CD14-positive monocyte (primary cell): ENCODE data around the gene ADGRF1. TPM values are rescaled to one million over a fixed set of nuclear protein-coding genes. Genes with fewer than 3 reads are reported as not detected.

Source experiments
- DNase-seq, 3 donors: peaks; one replicate each; pipeline ENCODE4 v3.0.0-alpha.2; 2011 to 2022
- H2AFZ ChIP-seq: 2 replicates; pipeline ENCODE4 v1.6.0; 2012; ENCODE audit warnings: mild to moderate bottlenecking, low read depth, low read length, inconsistent platforms; ENCODE audit not compliant: insufficient read depth, poor library complexity, severe bottlenecking
- H3K27ac ChIP-seq, 2 donors: 1 replicate in 1 of 2; 2 replicates in 1 of 2; pipeline ENCODE4 v1.5.1; 2012 to 2013; ENCODE audit warnings: low read length in 2 of 2, control low read depth in 1 of 2, inconsistent platforms in 1 of 2, low read depth in 1 of 2, mild to moderate bottlenecking in 1 of 2
- H3K27me3 ChIP-seq, 2 donors: one replicate each; pipeline versions ENCODE4 v1.6.0 to v1.6.1; 2011 to 2013; ENCODE audit warnings: low read length in 2 of 2; ENCODE audit not compliant: control insufficient read depth in 2 of 2, insufficient read depth in 2 of 2
- H3K36me3 ChIP-seq, 2 donors: replicated peaks in 1 of 2; 1 replicate in 1 of 2; 2 replicates in 1 of 2; pipeline versions ENCODE4 v1.5.1 to v1.6.1; 2012 to 2013; ENCODE audit warnings: low read length in 2 of 2, control low read depth in 1 of 2, inconsistent platforms in 1 of 2, mild to moderate bottlenecking in 1 of 2; ENCODE audit not compliant: insufficient read depth in 2 of 2, control insufficient read depth in 1 of 2
- H3K4me1 ChIP-seq, 2 donors: 1 replicate in 1 of 2; 2 replicates in 1 of 2; pipeline versions ENCODE4 v1.5.1 to v1.6.1; 2012 to 2013; ENCODE audit warnings: low read length in 2 of 2, control low read depth in 1 of 2, inconsistent platforms in 1 of 2, mild to moderate bottlenecking in 1 of 2, moderate library complexity in 1 of 2; ENCODE audit not compliant: insufficient read depth in 2 of 2, control insufficient read depth in 1 of 2
- H3K4me2 ChIP-seq: replicated peaks from 2 replicates; pipeline ENCODE3; 2012; ENCODE audit warnings: low read length, moderate library complexity, mild to moderate bottlenecking; ENCODE audit not compliant: poor library complexity, severe bottlenecking; ENCODE audit errors: extremely low read depth
- H3K4me3 ChIP-seq, 3 experiments: fragments of 200-600 bp in 1 of 3; sonication (generic) in 1 of 3; replicated peaks in 1 of 3; 1 replicate in 2 of 3; 2 replicates in 1 of 3; pipeline ENCODE4 v1.5.1; 2011 to 2013; ENCODE audit warnings: low read length in 3 of 3, mild to moderate bottlenecking in 3 of 3, control low read depth in 2 of 3, low read depth in 2 of 3, inconsistent platforms in 1 of 3, moderate library complexity in 1 of 3
- H3K79me2 ChIP-seq: 2 replicates; pipeline ENCODE4 v1.6.0; 2012; ENCODE audit warnings: mild to moderate bottlenecking, control low read depth, inconsistent platforms, low read length, moderate library complexity; ENCODE audit not compliant: insufficient read depth
- H3K9ac ChIP-seq: 2 replicates; pipeline ENCODE4 v1.6.0; 2017; ENCODE audit warnings: low read length, mild to moderate bottlenecking; ENCODE audit not compliant: insufficient read depth, poor library complexity, severe bottlenecking
- H3K9me3 ChIP-seq, 2 donors: replicated peaks in 1 of 2; 1 replicate in 1 of 2; 2 replicates in 1 of 2; pipeline versions ENCODE4 v1.5.1 to v1.6.1; 2012 to 2013; ENCODE audit warnings: low read length in 2 of 2, control low read depth in 1 of 2; ENCODE audit not compliant: control insufficient read depth in 1 of 2, insufficient read depth in 1 of 2
- H4K20me1 ChIP-seq: 2 replicates; pipeline ENCODE4 v1.6.0; 2012; ENCODE audit warnings: mild to moderate bottlenecking, low read length, control low read depth, moderate library complexity; ENCODE audit not compliant: insufficient read depth
- H3K27ac Mint-ChIP-seq, 7 donors: one replicate each; pipeline ENCODE4 v1.8.0; 2020; ENCODE audit warnings: mild to moderate bottlenecking in 7 of 7, mixed read lengths in 7 of 7, moderate library complexity in 6 of 7, inconsistent platforms in 2 of 7
- H3K27me3 Mint-ChIP-seq, 3 donors: one replicate each; pipeline ENCODE4 v1.8.0; 2021 to 2022; ENCODE audit warnings: low read depth in 3 of 3, mild to moderate bottlenecking in 3 of 3, mixed read lengths in 3 of 3, moderate library complexity in 3 of 3, inconsistent platforms in 1 of 3
- H3K36me3 Mint-ChIP-seq, 2 donors: one replicate each; pipeline ENCODE4 v1.8.0; 2020; ENCODE audit warnings: mixed read lengths in 2 of 2, inconsistent platforms in 1 of 2, mild to moderate bottlenecking in 1 of 2
- H3K4me1 Mint-ChIP-seq: one replicate; pipeline ENCODE4 v1.8.0; 2020; ENCODE audit warnings: mild to moderate bottlenecking, mixed read lengths
- H3K4me3 Mint-ChIP-seq, 2 donors: one replicate each; pipeline ENCODE4 v1.8.0; 2020; ENCODE audit warnings: mild to moderate bottlenecking in 2 of 2, mixed read lengths in 2 of 2, moderate library complexity in 1 of 2
- H3K9me3 Mint-ChIP-seq, 7 donors: one replicate each; pipeline ENCODE4 v1.8.0; 2020 to 2022; ENCODE audit warnings: mixed read lengths in 7 of 7, mild to moderate bottlenecking in 6 of 7, moderate library complexity in 6 of 7, inconsistent platforms in 2 of 7
- WGBS: methylation state at CpG from one replicate; pipeline ENCODE4 v1.1.5; 2013; ENCODE audit warnings: missing lambda C conversion rate; ENCODE audit not compliant: insufficient coverage; 5-methylcytosine and 5-hydroxymethylcytosine counted together
- intact Hi-C, 2 donors: fragments of 100-400 bp; cut with micrococcal nuclease; formaldehyde crosslinking; loops; one replicate each; pipeline versions ENCODE4 v1.15.0 to v1.15.1; 2023
- polyA plus RNA-seq, 3 donors: library from polyadenylated mRNA; depleted of rRNA in 1 of 3; unstranded in 2 of 3; stranded (reverse) in 1 of 3; fragments of 300-500 nt in 2 of 3; fragments of >200 nt in 1 of 3; fragmentation: Illumina TruSeq in 2 of 3; gene quantifications; 1 replicate in 2 of 3; 2 replicates in 1 of 3; pipeline ENCODE4 v1.2.3, GENCODE V29; 2012 to 2021
- TF ChIP-seq, protein P1 (sequence below): fragments of 200-600 bp; IDR thresholded peaks from one replicate; pipeline ENCODE4 v1.8.0; 2022; ENCODE audit warnings: antibody characterized with exemption, mild to moderate bottlenecking

Gene ADGRF1
- polyA plus RNA-seq, 3 donors: 0.03 TPM; not detected in 2

DNA sequence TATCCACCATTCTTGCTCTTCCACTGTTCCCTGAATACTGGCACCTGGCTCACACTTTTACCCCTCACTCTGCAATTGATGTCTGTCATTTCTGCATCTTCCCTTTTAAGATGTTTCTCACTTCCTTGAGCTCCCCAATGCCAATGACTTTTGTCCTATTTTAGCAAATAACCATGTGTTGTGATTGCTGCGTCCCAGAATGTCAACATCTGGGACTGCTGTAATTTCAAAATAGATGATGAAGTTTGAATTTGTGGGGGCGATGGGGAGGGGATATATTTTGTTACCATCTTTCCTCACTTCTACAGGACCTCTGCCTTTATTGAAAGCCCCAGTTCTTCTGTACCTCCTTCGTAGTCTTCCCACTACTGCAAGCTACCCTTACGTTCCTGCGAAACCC, 80.4 kb downstream of the ADGRF1 start:
- Histone ChIP-seq H3K9ac (no peak overlapping the region), H3K9me3 (no peaks in the 10 kb centered on the region), H4K20me1 (no peaks in the 10 kb centered on the region), H3K4me3 (peak overlapping the region in 1 of 3 experiments; percentile 24), H3K4me1 (peaks cover 11 to 13% of the 10 kb centered on the region in 2 donors), H3K27me3 (no peaks in the 10 kb centered on the region), H3K79me2 (no peaks in the 10 kb centered on the region), H3K4me2 (no peak overlapping the region), H3K27ac (no peak overlapping the region), H3K36me3 (no peaks in the 10 kb centered on the region), H2AFZ (no peak overlapping the region)
- H3K9me3 Mint-ChIP-seq: no peaks in the 10 kb centered on the region
- intact Hi-C loops: no loop called here
- peaks cover 1% of the 10 kb centered on the region for H3K4me1 Mint-ChIP-seq
- TF ChIP-seq, protein P1, sequence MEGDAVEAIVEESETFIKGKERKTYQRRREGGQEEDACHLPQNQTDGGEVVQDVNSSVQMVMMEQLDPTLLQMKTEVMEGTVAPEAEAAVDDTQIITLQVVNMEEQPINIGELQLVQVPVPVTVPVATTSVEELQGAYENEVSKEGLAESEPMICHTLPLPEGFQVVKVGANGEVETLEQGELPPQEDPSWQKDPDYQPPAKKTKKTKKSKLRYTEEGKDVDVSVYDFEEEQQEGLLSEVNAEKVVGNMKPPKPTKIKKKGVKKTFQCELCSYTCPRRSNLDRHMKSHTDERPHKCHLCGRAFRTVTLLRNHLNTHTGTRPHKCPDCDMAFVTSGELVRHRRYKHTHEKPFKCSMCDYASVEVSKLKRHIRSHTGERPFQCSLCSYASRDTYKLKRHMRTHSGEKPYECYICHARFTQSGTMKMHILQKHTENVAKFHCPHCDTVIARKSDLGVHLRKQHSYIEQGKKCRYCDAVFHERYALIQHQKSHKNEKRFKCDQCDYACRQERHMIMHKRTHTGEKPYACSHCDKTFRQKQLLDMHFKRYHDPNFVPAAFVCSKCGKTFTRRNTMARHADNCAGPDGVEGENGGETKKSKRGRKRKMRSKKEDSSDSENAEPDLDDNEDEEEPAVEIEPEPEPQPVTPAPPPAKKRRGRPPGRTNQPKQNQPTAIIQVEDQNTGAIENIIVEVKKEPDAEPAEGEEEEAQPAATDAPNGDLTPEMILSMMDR: no peak
- no peak overlapping the region for H3K27ac Mint-ChIP-seq
- H3K36me3 Mint-ChIP-seq: no peaks in the 10 kb centered on the region
- no peak overlapping the region for H3K4me3 Mint-ChIP-seq
- peaks cover 0 to 1% (median 0%) of the 10 kb centered on the region in 3 donors for H3K27me3 Mint-ChIP-seq
- 96% methylated on average over 3 of the region's 5 CpGs for WGBS
- no peak for DNase-seq

DNA sequence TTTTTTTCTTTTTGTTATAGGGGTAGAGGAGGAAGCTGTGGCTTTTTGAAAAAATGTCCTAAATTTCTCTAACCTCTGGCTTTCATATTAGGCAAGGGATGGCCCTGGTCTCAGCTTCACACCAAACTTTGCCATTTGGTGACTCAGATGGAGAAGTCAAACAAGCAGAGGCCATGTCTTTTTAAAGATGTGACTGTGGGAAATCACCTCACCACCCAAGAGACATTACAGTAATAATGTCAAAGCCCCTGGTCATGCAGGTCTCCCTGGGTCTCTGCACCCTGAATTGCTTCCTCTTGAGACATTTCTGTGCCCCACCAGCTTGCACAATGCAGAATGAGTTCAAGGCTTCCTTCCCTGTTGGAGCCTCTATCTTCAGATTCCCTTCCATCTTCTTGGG, 80.9 kb downstream of the ADGRF1 start:
- H3K4me2 ChIP-seq: no peak overlapping the region
- DNase-seq: peak in 2 of 3 donors; percentile 1 to 27
- no peak overlapping the region for H3K4me3 Mint-ChIP-seq
- H4K20me1 ChIP-seq: no peaks in the 10 kb centered on the region
- peaks cover 0 to 2% (median under 1%) of the 10 kb centered on the region in 3 donors for H3K27me3 Mint-ChIP-seq
- no peak overlapping the region for H3K27ac Mint-ChIP-seq
- no peaks in the 10 kb centered on the region for H3K9me3 ChIP-seq
- TF ChIP-seq, protein P1: no peak
- peak overlapping the region in 1 of 3 experiments; percentile 24 for H3K4me3 ChIP-seq
- intact Hi-C loops: no loop called here
- no peak overlapping the region for H3K9ac ChIP-seq
- H2AFZ ChIP-seq: no peak overlapping the region
- H3K36me3 ChIP-seq: no peaks in the 10 kb centered on the region
- no peak overlapping the region for H3K27ac ChIP-seq
- H3K27me3 ChIP-seq: no peaks in the 10 kb centered on the region
- H3K79me2 ChIP-seq: no peaks in the 10 kb centered on the region
- peaks cover 1% of the 10 kb centered on the region for H3K4me1 Mint-ChIP-seq
- no peaks in the 10 kb centered on the region for H3K9me3 Mint-ChIP-seq
- H3K4me1 ChIP-seq: peaks cover 11 to 13% of the 10 kb centered on the region in 2 donors
- no peaks in the 10 kb centered on the region for H3K36me3 Mint-ChIP-seq
